Measurements from ENCODE around the gene KLHL40.

KLHL40 gene

GRCh38 chr3:42730294-42730693, 45.0 kb downstream of the KLHL40 start:
- no peak overlapping the region for H3K4me3 ChIP-seq (ENCODE audit: low read depth, low read length)
- TF ChIP-seq CTCF (IDR thresholded peaks at IDR 0.05; ENCODE audit: borderline replicate concordance, insufficient read depth, low read depth, low read length), result no peak

- no peak for TF ChIP-seq CTCF (IDR thresholded peaks at IDR 0.05; ENCODE audit: borderline replicate concordance, insufficient read depth, low read depth, low read length)
Observed at GRCh38 chr3:42730706-42731420, 45.5 kb downstream of the KLHL40 start.

GRCh38 chr3:42731476-42732195, 46.3 kb downstream of the KLHL40 start:
- no peak overlapping the region for H3K4me3 ChIP-seq (ENCODE audit: low read depth, low read length)
- TF ChIP-seq CTCF (IDR thresholded peaks at IDR 0.05; ENCODE audit: borderline replicate concordance, insufficient read depth, low read depth, low read length), result no peak

More at GRCh38 chr3:42730706-42731420, 45.5 kb downstream of the KLHL40 start:
- H3K4me3 ChIP-seq (ENCODE audit: low read depth, low read length), result no peak overlapping the region

- no peak overlapping the region for H3K4me3 ChIP-seq (ENCODE audit: low read depth, low read length)
- no peak for TF ChIP-seq CTCF (IDR thresholded peaks at IDR 0.05; ENCODE audit: borderline replicate concordance, insufficient read depth, low read depth, low read length)
Observed at GRCh38 chr3:42732196-42732828, 47.0 kb downstream of the KLHL40 start.

GRCh38 chr3:42732829-42733459, 47.6 kb downstream of the KLHL40 start:
- 0 out of 2 replicates have a peak, but pooled peaks have one; percentile 10 for TF ChIP-seq CTCF (IDR thresholded peaks at IDR 0.05; ENCODE audit: borderline replicate concordance, insufficient read depth, low read depth, low read length)
- no peak overlapping the region for H3K4me3 ChIP-seq (ENCODE audit: low read depth, low read length)

- TF ChIP-seq CTCF (IDR thresholded peaks at IDR 0.05; ENCODE audit: borderline replicate concordance, insufficient read depth, low read depth, low read length), result no peak
- no peak overlapping the region for H3K4me3 ChIP-seq (ENCODE audit: low read depth, low read length)
Observed at GRCh38 chr3:42733501-42734262, 48.3 kb downstream of the KLHL40 start.

Data from GM12875 (cell line).